ENCODE results near the gene MEN1. TPM values are rescaled to one million over a fixed set of nuclear protein-coding genes. Genes with fewer than 3 reads are reported as not detected.

MEN1 gene
- total RNA-seq, 2 donors from 2014 or later: 44.5 to 48.7 TPM

- H3K36me3 ChIP-seq (ENCODE audit: control insufficient read depth, insufficient read depth, low read length): no peaks in the 10 kb centered on the region
- Mint-ChIP-seq H3K4me1 (no peaks in the 10 kb centered on the region), H3K36me3 (ENCODE audit: low read depth) (peaks cover 22% of the 10 kb centered on the region), H3K27ac (no peak overlapping the region), H3K27me3 (ENCODE audit: insufficient read depth) (no peaks in the 10 kb centered on the region), H3K4me3 (no peak overlapping the region), H3K9me3 (no peaks in the 10 kb centered on the region)
- no peak overlapping the region for H3K9ac ChIP-seq (ENCODE audit: extremely low read depth, low read length, poor library complexity, severe bottlenecking)
- H3K4me1 ChIP-seq (ENCODE audit: control insufficient read depth, insufficient read depth, low read length): no peaks in the 10 kb centered on the region
- H3K27ac ChIP-seq (ENCODE audit: low read depth, low read length): no peak overlapping the region
- H3K4me3 ChIP-seq (ENCODE audit: low read length): no peak overlapping the region
- TF ChIP-seq, protein P1, sequence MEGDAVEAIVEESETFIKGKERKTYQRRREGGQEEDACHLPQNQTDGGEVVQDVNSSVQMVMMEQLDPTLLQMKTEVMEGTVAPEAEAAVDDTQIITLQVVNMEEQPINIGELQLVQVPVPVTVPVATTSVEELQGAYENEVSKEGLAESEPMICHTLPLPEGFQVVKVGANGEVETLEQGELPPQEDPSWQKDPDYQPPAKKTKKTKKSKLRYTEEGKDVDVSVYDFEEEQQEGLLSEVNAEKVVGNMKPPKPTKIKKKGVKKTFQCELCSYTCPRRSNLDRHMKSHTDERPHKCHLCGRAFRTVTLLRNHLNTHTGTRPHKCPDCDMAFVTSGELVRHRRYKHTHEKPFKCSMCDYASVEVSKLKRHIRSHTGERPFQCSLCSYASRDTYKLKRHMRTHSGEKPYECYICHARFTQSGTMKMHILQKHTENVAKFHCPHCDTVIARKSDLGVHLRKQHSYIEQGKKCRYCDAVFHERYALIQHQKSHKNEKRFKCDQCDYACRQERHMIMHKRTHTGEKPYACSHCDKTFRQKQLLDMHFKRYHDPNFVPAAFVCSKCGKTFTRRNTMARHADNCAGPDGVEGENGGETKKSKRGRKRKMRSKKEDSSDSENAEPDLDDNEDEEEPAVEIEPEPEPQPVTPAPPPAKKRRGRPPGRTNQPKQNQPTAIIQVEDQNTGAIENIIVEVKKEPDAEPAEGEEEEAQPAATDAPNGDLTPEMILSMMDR (conservative IDR thresholded peaks at IDR 0.05): no peak
- no peak for DNase-seq
- WGBS, 2 experiments (ENCODE audit: insufficient coverage in 1 of 2, insufficient read length in 1 of 2): 94 to 95% methylated on average over 27 to 43 of the region's 43 CpGs
- H3K27me3 ChIP-seq (ENCODE audit: control insufficient read depth, insufficient read depth, low read length, poor library complexity, severe bottlenecking): no peaks in the 10 kb centered on the region
- no peaks in the 10 kb centered on the region for H3K9me3 ChIP-seq (ENCODE audit: control insufficient read depth, low read length)
Measured at GRCh38 chr11:64829536-64830251, 19.3 kb upstream of the MEN1 start.

DNA sequence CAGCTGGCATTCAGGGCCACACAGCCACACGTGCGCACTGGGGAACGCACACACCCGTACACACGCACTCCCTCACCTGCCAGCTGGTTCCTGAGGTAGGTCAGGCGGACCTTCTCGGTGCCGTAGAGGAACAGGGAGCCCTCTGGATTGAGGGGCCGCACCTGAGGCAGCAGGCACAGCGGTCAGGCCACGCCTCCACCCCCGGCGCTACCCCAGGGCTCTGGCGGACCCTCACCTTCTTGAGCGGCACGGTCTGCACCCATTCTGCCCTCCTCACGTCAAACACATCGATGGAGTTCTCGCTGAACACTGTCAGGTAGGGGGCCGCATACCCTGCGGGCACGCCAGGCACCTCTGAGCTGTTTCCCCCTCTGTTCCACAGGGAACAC is 17.1 kb upstream of the MEN1 start:
- no peaks in the 10 kb centered on the region for H3K36me3 ChIP-seq (ENCODE audit: control insufficient read depth, insufficient read depth, low read length)

GRCh38 chr11:64826578-64827450 is 16.5 kb upstream of the MEN1 start:
- Mint-ChIP-seq H3K4me3 (no peak overlapping the region), H3K4me1 (no peaks in the 10 kb centered on the region), H3K27ac (no peak overlapping the region), H3K9me3 (no peaks in the 10 kb centered on the region), H3K36me3 (ENCODE audit: low read depth) (peaks cover 22% of the 10 kb centered on the region), H3K27me3 (ENCODE audit: insufficient read depth) (no peaks in the 10 kb centered on the region)
- H3K9me3 ChIP-seq (ENCODE audit: control insufficient read depth, low read length): no peaks in the 10 kb centered on the region
- no peak overlapping the region for H3K27ac ChIP-seq (ENCODE audit: low read depth, low read length)
- DNase-seq: peak; percentile 79
- H3K4me1 ChIP-seq (ENCODE audit: control insufficient read depth, insufficient read depth, low read length): no peaks in the 10 kb centered on the region
- no peaks in the 10 kb centered on the region for H3K36me3 ChIP-seq (ENCODE audit: control insufficient read depth, insufficient read depth, low read length)
- TF ChIP-seq, protein P1 (conservative IDR thresholded peaks at IDR 0.05): no peak
- H3K27me3 ChIP-seq (ENCODE audit: control insufficient read depth, insufficient read depth, low read length, poor library complexity, severe bottlenecking): no peaks in the 10 kb centered on the region
- H3K9ac ChIP-seq (ENCODE audit: extremely low read depth, low read length, poor library complexity, severe bottlenecking): no peak overlapping the region
- no peak overlapping the region for H3K4me3 ChIP-seq (ENCODE audit: low read length)
- WGBS, 2 experiments (ENCODE audit: insufficient coverage in 1 of 2, insufficient read length in 1 of 2): 96 to 98% methylated on average over 28 to 52 of the region's 52 CpGs

More for the DNA sequence above, 17.1 kb upstream of the MEN1 start:
- Mint-ChIP-seq H3K9me3 (no peaks in the 10 kb centered on the region), H3K4me1 (no peaks in the 10 kb centered on the region), H3K27me3 (ENCODE audit: insufficient read depth) (no peaks in the 10 kb centered on the region), H3K36me3 (ENCODE audit: low read depth) (peaks cover 22% of the 10 kb centered on the region), H3K4me3 (no peak overlapping the region), H3K27ac (no peak overlapping the region)
- Histone ChIP-seq H3K27me3 (ENCODE audit: control insufficient read depth, insufficient read depth, low read length, poor library complexity, severe bottlenecking) (no peaks in the 10 kb centered on the region), H3K27ac (ENCODE audit: low read depth, low read length) (no peak overlapping the region), H3K9me3 (ENCODE audit: control insufficient read depth, low read length) (no peaks in the 10 kb centered on the region), H3K4me1 (ENCODE audit: control insufficient read depth, insufficient read depth, low read length) (no peaks in the 10 kb centered on the region), H3K4me3 (ENCODE audit: low read length) (no peak overlapping the region), H3K9ac (ENCODE audit: extremely low read depth, low read length, poor library complexity, severe bottlenecking) (no peak overlapping the region)
- TF ChIP-seq, protein P1 (conservative IDR thresholded peaks at IDR 0.05): no peak
- no peak for DNase-seq
- WGBS, 2 experiments (ENCODE audit: insufficient coverage in 1 of 2, insufficient read length in 1 of 2): 95 to 96% methylated on average over 19 to 22 of the region's 22 CpGs

Data from endodermal cell (in vitro differentiated cells).